Transverse colon (tissue), 4 donors: Measurements from ENCODE around the gene FETUB. TPM values are rescaled to one million over a fixed set of nuclear protein-coding genes. Genes with fewer than 3 reads are reported as not detected.

Source experiments
- DNase-seq: peaks from one replicate; pipeline ENCODE4 v3.0.0-alpha.2; 2019
- H3K27ac ChIP-seq, 4 donors: fragments of 200-600 bp; sonication (generic); 2 replicates each; pipeline ENCODE4 v1.5.1; 2016 to 2018; ENCODE audit warnings: inconsistent platforms in 4 of 4
- H3K27me3 ChIP-seq: fragments of 200-600 bp; sonication (generic); 2 replicates; pipeline ENCODE4 v1.5.1; 2017; ENCODE audit warnings: inconsistent platforms
- H3K36me3 ChIP-seq, 4 donors: fragments of 200-600 bp; sonication (generic); 2 replicates each; pipeline ENCODE4 v1.5.1; 2017 to 2019; ENCODE audit warnings: inconsistent platforms in 4 of 4
- H3K4me1 ChIP-seq, 4 donors: fragments of 200-600 bp; sonication (generic); 2 replicates each; pipeline ENCODE4 v1.5.1; 2017 to 2020; ENCODE audit warnings: inconsistent platforms in 4 of 4
- H3K4me3 ChIP-seq, 4 donors: fragments of 200-600 bp; sonication (generic); 1 replicate in 1 of 4; 2 replicates in 3 of 4; pipeline versions ENCODE4 v1.5.1 to v1.6.1; 2017 to 2019; ENCODE audit warnings: inconsistent platforms in 4 of 4
- H3K9me3 ChIP-seq, 2 donors: fragments of 200-600 bp; sonication (generic); 2 replicates each; pipeline ENCODE4 v1.5.1; 2017 to 2019; ENCODE audit warnings: inconsistent platforms in 2 of 2
- EP300 ChIP-seq: sonication (generic); formaldehyde crosslinking; IDR thresholded peaks from one replicate; pipeline ENCODE4 v1.6.1; 2017; ENCODE audit warnings: antibody characterized with exemption, low read depth
- POLR2A ChIP-seq: fragments of 450-650 bp; IDR thresholded peaks from one replicate; pipeline ENCODE4 v1.6.1; 2016; ENCODE audit warnings: antibody characterized with exemption, mild to moderate bottlenecking, moderate library complexity
- POLR2AphosphoS5 ChIP-seq, 3 donors: sonication (generic); formaldehyde crosslinking; IDR thresholded peaks; one replicate each; pipeline ENCODE4 v1.6.1; 2016; ENCODE audit warnings: antibody characterized with exemption in 3 of 3
- WGBS, 2 donors: methylation state at CpG; one replicate each; pipeline ENCODE4 v1.1.5; 2018; ENCODE audit warnings: low coverage in 1 of 2; 5-methylcytosine and 5-hydroxymethylcytosine counted together
- in situ Hi-C, 4 donors: fragments of 200-750 bp; cut with MboI; loops; one replicate each; pipeline versions ENCODE4 v1.15.0 to v1.15.1; 2017; ENCODE audit warnings: low sequenced_read_pairs in 3 of 4, low pct_ligation_motif_present in 1 of 4, low pct_unique_long_range_greater_than_20kb in 1 of 4
- intact Hi-C: fragments of 100-400 bp; cut with DNase I; formaldehyde crosslinking; loops from one replicate; pipeline ENCODE4 v1.15.1; 2023; ENCODE audit warnings: low total_unique reads
- total RNA-seq, 4 donors: library from RNA; depleted of rRNA; stranded (reverse); fragments of >200 nt; gene quantifications; one replicate each; pipeline ENCODE4 v1.1.0, GENCODE V29; 2016
- TF ChIP-seq, protein P1 (sequence below), 5 experiments: fragments of 200-600 bp in 3 of 5; fragments of 450-650 bp in 2 of 5; sonication (generic) in 3 of 5; IDR thresholded peaks; 1 replicate in 2 of 5; 2 replicates in 3 of 5; pipeline ENCODE4 v1.5.1; 2016 to 2017; ENCODE audit warnings: antibody characterized with exemption in 5 of 5, inconsistent platforms in 3 of 5, mild to moderate bottlenecking in 2 of 5, moderate library complexity in 1 of 5

The FETUB gene
- total RNA-seq, 4 donors from 2014 or later: not detected

DNA sequence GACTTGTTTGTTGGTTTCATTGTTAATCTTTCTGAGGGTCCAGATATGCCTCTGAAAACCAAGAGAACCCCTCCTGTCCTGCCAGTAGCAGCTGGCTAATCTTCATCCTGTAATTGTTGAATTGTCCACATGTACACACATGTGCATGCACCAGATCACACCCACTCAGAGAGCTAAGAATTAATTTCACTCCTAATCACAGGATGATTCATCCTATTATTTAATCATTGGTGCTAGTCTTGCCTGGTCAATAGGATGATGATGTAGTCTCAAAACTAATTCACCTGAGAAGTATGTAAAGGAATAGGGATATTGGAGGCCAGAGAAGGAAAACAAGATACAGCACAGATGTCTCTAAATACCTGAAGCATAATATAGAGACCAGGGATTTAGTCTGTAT, 35.1 kb upstream of the FETUB start:
- H3K9me3 ChIP-seq: no peaks in the 10 kb centered on the region
- H3K27me3 ChIP-seq: no peaks in the 10 kb centered on the region
- H3K36me3 ChIP-seq: no peaks in the 10 kb centered on the region
- no peak overlapping the region for H3K27ac ChIP-seq
- in situ Hi-C loops (loop anchor here (5.0 to 25.0 kb wide), 3 partner anchors 207 to 557 kb away; partner anchors contain the start of gene RFC4 (in 2 of the 4)), intact Hi-C loops (no loop called here)
- H3K4me3 ChIP-seq: no peak overlapping the region
- no peak for DNase-seq
- no peak for TF ChIP-seq POLR2A
- TF ChIP-seq, protein P1, sequence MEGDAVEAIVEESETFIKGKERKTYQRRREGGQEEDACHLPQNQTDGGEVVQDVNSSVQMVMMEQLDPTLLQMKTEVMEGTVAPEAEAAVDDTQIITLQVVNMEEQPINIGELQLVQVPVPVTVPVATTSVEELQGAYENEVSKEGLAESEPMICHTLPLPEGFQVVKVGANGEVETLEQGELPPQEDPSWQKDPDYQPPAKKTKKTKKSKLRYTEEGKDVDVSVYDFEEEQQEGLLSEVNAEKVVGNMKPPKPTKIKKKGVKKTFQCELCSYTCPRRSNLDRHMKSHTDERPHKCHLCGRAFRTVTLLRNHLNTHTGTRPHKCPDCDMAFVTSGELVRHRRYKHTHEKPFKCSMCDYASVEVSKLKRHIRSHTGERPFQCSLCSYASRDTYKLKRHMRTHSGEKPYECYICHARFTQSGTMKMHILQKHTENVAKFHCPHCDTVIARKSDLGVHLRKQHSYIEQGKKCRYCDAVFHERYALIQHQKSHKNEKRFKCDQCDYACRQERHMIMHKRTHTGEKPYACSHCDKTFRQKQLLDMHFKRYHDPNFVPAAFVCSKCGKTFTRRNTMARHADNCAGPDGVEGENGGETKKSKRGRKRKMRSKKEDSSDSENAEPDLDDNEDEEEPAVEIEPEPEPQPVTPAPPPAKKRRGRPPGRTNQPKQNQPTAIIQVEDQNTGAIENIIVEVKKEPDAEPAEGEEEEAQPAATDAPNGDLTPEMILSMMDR (IDR thresholded peaks at IDR 0.05): no peak
- TF ChIP-seq POLR2AphosphoS5 (IDR thresholded peaks at IDR 0.05): no peak
- no peak for TF ChIP-seq EP300
- no peaks in the 10 kb centered on the region for H3K4me1 ChIP-seq

DNA sequence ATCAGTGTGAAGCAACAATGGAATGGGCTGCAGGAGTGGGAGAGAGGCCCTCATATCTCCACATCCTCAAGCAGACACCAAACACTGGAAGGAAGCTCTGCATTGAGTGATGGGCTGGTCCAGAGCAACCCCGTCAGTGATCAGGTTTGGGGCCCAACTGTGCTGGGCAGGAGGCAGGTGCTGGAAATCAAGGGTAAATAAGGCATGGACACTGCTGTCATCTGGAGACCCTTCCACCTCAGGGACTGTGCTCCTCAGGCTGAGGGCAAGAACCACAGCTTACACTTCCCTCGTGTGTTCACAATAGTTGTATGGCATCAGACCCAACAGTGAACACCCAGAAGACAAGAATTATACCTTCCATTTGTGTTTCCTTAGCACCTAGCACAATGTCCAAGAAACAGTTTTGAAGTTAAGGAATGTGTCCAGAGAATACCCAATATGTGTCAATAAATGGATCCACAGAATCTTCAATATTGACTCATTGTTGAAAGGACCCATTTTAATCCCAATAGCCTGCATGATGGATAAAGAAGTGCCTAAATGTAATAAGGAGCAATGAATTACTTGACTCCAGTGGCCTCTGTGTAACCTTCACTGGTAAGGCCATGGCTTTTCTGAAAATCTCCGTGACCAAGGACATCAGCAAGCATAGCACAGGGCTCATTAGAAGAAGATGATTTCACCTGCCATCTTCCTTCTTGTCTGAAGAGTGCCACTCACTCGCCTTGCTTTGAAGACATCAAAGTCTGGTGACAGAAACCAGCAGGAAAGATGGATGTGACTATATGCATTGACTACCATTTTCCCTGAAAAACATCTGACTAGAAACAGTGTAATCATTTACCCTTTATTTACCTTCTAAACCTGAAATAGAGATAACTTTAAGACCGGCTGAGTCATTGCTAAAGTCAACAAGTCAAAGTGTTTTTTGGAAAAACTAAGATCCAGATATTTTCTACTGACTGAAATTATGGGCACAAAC, 34.3 kb upstream of the FETUB start:
- intact Hi-C loops: no loop called here
- H3K27me3 ChIP-seq: no peaks in the 10 kb centered on the region
- no peaks in the 10 kb centered on the region for H3K9me3 ChIP-seq
- no peak for DNase-seq
- H3K4me3 ChIP-seq: no peak overlapping the region
- WGBS, 2 donors: 60 to 73% methylated on average over 3 to 5 of the region's 5 CpGs
- no peak for TF ChIP-seq POLR2AphosphoS5 (IDR thresholded peaks at IDR 0.05)
- TF ChIP-seq, protein P1 (IDR thresholded peaks at IDR 0.05): no peak
- TF ChIP-seq POLR2A: no peak
- TF ChIP-seq EP300: no peak
- in situ Hi-C loops: loop anchor here (5.0 to 25.0 kb wide), 3 partner anchors 206 to 556 kb away; partner anchors contain the start of gene RFC4 (in 2 of the 4)
- no peak overlapping the region for H3K27ac ChIP-seq
- no peaks in the 10 kb centered on the region for H3K4me1 ChIP-seq
- no peaks in the 10 kb centered on the region for H3K36me3 ChIP-seq

DNA sequence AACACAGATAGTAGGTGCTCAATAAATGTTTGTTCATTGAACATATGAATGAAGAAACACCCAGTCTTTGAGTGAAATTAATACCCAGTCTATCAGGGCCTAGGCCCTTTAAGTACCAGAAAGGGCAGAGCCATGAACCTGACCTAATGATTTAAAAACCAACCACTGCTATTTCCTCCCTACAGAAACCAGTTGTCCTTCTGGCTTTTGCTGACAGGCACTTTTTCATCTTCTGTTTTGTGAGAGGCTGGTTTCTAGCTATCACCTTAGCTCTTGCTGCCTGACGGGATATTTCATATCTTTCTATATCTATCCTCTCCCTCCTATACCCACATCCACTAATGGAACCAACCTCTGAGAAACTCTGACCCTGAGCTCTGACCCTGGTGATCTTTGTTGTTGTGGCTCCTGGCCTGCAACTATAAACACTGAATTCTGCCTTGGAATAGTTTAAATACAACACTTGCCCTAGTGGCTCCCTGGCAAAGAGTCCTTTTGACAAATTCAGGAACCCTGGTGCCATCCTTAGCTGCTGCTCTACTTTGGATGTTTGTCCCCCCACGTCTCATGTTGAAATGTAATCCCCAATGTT, 31.5 kb upstream of the FETUB start:
- Histone ChIP-seq H3K9me3 (no peaks in the 10 kb centered on the region), H3K36me3 (no peaks in the 10 kb centered on the region), H3K27ac (no peak overlapping the region), H3K4me1 (no peaks in the 10 kb centered on the region), H3K4me3 (no peak overlapping the region), H3K27me3 (no peaks in the 10 kb centered on the region)
- 76 to 100% methylated on average over 1 to 2 of the region's 2 CpGs for WGBS, 2 donors
- intact Hi-C loops (no loop called here), in situ Hi-C loops (loop anchor here (5.0 to 25.0 kb wide), 3 partner anchors 204 to 554 kb away; partner anchors contain the start of gene RFC4 (in 2 of the 4))
- DNase-seq: no peak
- no peak for TF ChIP-seq POLR2A
- no peak for TF ChIP-seq POLR2AphosphoS5 (IDR thresholded peaks at IDR 0.05)
- TF ChIP-seq, protein P1 (IDR thresholded peaks at IDR 0.05): no peak
- TF ChIP-seq EP300: no peak

DNA sequence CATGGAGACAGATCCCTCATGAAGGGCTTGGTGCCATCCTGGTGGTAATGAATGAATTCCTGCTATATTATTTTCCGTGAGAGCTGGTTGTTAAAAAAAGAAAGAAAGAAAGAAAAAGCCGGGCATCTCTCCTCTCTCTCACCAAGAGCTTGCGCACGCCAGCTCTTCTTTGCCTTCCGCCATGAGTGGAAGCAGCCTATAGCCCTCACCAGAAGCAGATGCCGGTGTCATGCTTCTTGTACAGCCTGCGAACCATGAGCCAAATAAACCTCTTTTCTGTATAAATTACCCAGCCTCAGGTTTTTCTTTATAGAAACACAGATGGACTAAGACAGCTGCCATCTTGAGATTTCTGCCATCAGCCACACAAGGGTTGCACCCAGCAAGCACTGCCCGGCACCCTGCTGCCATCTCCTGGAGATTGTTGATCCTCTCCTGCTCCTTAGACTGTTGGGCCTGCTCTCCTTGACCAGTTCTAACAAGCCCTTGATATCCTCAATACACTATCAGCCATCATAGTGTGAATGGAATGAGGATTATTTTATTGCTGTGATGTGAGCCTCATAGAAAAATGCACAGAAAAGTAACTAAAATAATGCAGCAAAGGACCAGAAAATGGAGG, 30.8 kb upstream of the FETUB start:
- Histone ChIP-seq H3K27ac (no peak overlapping the region), H3K9me3 (no peaks in the 10 kb centered on the region), H3K36me3 (no peaks in the 10 kb centered on the region), H3K27me3 (peaks cover 5% of the 10 kb centered on the region), H3K4me3 (no peak overlapping the region), H3K4me1 (no peaks in the 10 kb centered on the region)
- 83 to 94% methylated on average over 8 of the region's 8 CpGs for WGBS, 2 donors
- intact Hi-C loops (no loop called here), in situ Hi-C loops (loop anchor here (5.0 to 25.0 kb wide), 3 partner anchors 203 to 553 kb away; partner anchors contain the start of gene RFC4 (in 2 of the 4))
- DNase-seq: no peak
- TF ChIP-seq EP300: no peak
- TF ChIP-seq, protein P1 (IDR thresholded peaks at IDR 0.05): peak in 1 of 5 experiments; percentile 5
